Gastroesophageal sphincter (tissue), 3 donors: ENCODE results near the gene LTBP3.
A peak's percentile ranks its signal among the peaks of the same experiment; 100 is the strongest.

Source experiments
- CTCF ChIP-seq, 4 experiments: fragments of 200-600 bp in 2 of 4; fragments of 450-650 bp in 2 of 4; sonication (generic) in 1 of 4; IDR thresholded peaks; one replicate each; pipeline ENCODE4 v1.5.1; 2017 to 2019; ENCODE audit warnings: antibody characterized with exemption in 4 of 4, mild to moderate bottlenecking in 2 of 4, moderate library complexity in 2 of 4
- EP300 ChIP-seq: sonication (generic); formaldehyde crosslinking; IDR thresholded peaks from one replicate; pipeline ENCODE4 v1.6.1; 2017; ENCODE audit warnings: antibody characterized with exemption, mild to moderate bottlenecking
- POLR2A ChIP-seq, 2 donors: fragments of 450-650 bp; IDR thresholded peaks; one replicate each; pipeline ENCODE4 v1.6.1; 2017; ENCODE audit warnings: antibody characterized with exemption in 2 of 2, mild to moderate bottlenecking in 2 of 2, moderate library complexity in 1 of 2

DNA sequence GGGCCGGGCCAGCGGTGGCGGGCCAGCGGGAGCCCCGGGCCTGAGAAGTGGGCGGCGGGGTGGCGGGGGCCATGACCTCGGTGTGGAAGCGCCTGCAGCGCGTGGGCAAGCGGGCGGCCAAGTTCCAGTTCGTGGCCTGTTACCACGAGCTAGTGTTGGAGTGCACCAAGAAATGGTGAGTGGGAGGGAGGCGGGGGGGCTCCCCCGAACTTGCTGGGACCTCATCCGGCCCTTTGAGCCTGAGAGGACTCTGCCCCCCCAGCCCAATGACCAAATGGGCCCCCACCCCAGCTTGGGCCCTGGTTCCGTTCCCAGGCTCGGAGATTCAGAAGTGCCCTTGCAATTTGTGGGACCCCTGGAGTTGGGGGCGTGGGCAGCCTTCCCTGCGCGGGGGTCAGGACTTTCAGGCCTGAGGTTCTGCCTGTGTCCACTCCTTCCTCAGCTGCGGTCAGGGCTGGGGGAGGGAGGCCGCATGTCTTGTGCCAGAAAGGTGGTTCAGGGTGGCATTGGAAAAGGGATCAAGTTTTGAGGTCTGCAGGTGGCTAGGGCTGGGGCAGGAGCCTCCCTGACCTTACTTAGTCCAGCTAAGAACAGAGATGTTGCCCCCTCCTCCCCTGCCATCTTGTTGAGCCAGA is 18.2 kb upstream of the LTBP3 start:
- TF ChIP-seq EP300: no peak
- no peak for TF ChIP-seq CTCF (IDR thresholded peaks at IDR 0.05)
- TF ChIP-seq POLR2A (IDR thresholded peaks at IDR 0.05): peak in 1 of 2 donors; percentile 4
